Measurements from ENCODE around the gene ZNRD2.

ZNRD2 gene

GRCh38 chr11:65526744-65527143 is 43.5 kb upstream of the ZNRD2 start:
- H3K27ac ChIP-seq = no peak overlapping the region
- no peak for TF ChIP-seq ZFX (IDR thresholded peaks at IDR 0.05; ENCODE audit: borderline replicate concordance)

GRCh38 chr11:65528819-65529350 is 41.4 kb upstream of the ZNRD2 start:
- TF ChIP-seq CTCF (IDR thresholded peaks at IDR 0.05) = no peak
- TF ChIP-seq ZFX (IDR thresholded peaks at IDR 0.05; ENCODE audit: borderline replicate concordance) = no peak
- H3K27ac ChIP-seq = no peak overlapping the region

GRCh38 chr11:65529475-65530156 is 40.7 kb upstream of the ZNRD2 start:
- no peak for TF ChIP-seq CTCF (IDR thresholded peaks at IDR 0.05)
- TF ChIP-seq ZFX (IDR thresholded peaks at IDR 0.05; ENCODE audit: borderline replicate concordance) = no peak
- H3K27ac ChIP-seq = no peak overlapping the region

GRCh38 chr11:65530157-65530496 is 40.1 kb upstream of the ZNRD2 start:
- H3K27ac ChIP-seq = no peak overlapping the region
- TF ChIP-seq CTCF (IDR thresholded peaks at IDR 0.05) (peak; percentile 34; the same call in 1 of the 2 replicates), ZFX (IDR thresholded peaks at IDR 0.05; ENCODE audit: borderline replicate concordance) (no peak)

GRCh38 chr11:65532388-65533064 is 37.8 kb upstream of the ZNRD2 start:
- H3K27ac ChIP-seq = 0 out of 2 replicates have a peak overlapping the region, but pooled peaks have one; percentile 4
- TF ChIP-seq CTCF (IDR thresholded peaks at IDR 0.05) (no peak), ZFX (IDR thresholded peaks at IDR 0.05; ENCODE audit: borderline replicate concordance) (no peak)

- H3K27ac ChIP-seq = no peak overlapping the region
- TF ChIP-seq ZFX (IDR thresholded peaks at IDR 0.05; ENCODE audit: borderline replicate concordance) (no peak), CTCF (IDR thresholded peaks at IDR 0.05) (no peak)
Measured at GRCh38 chr11:65535102-65535501, 35.2 kb upstream of the ZNRD2 start.

GRCh38 chr11:65536412-65537295 is 33.6 kb upstream of the ZNRD2 start:
- peak overlapping the region; percentile 97 for H3K27ac ChIP-seq
- TF ChIP-seq CTCF (IDR thresholded peaks at IDR 0.05) (no peak), ZFX (IDR thresholded peaks at IDR 0.05; ENCODE audit: borderline replicate concordance) (no peak)
